Measurements from ENCODE around the gene MRM2. TPM values are rescaled to one million over a fixed set of nuclear protein-coding genes. Genes with fewer than 3 reads are reported as not detected.

Gene MRM2
- total RNA-seq, 1 experiment from 2014 or later, result 34.7 TPM

- Histone ChIP-seq H3K36me3 (ENCODE audit: control insufficient read depth in 1 of 2, insufficient read depth in 2 of 2, low read length in 2 of 2) (no peaks in the 10 kb centered on the region), H3K79me2 (ENCODE audit: insufficient read depth, low read length) (peaks cover 10% of the 10 kb centered on the region), H3K4me1 (ENCODE audit: control insufficient read depth in 1 of 2, insufficient read depth in 2 of 2, low read length in 2 of 2) (no peaks in the 10 kb centered on the region), H3K9me3 (ENCODE audit: control insufficient read depth in 1 of 2, insufficient read depth in 1 of 2, low read depth in 1 of 2, low read length in 2 of 2) (no peaks in the 10 kb centered on the region), H3K27me3 (ENCODE audit: insufficient read depth, low read length) (no peaks in the 10 kb centered on the region), H3K4me2 (ENCODE audit: low read length) (no peak overlapping the region), H3K9me2 (ENCODE audit: insufficient read depth) (no peaks in the 10 kb centered on the region), H3K4me3 (replicated peaks in 1 of 2; ENCODE audit: low read depth in 1 of 2, low read length in 2 of 2) (no peak overlapping the region), H2AFZ (ENCODE audit: low read depth, low read length, poor library complexity, severe bottlenecking) (no peak overlapping the region), H3K9ac (ENCODE audit: low read length) (no peak overlapping the region), H4K20me1 (ENCODE audit: insufficient read depth) (no peaks in the 10 kb centered on the region), H3K27ac (ENCODE audit: low read depth, low read length) (no peak overlapping the region)
- BruUV-seq (replicated peaks), result no TSS peak
- ChIA-PET RAD21 (ENCODE audit: low non-redundant PET in 1 of 2, low total read pairs in 2 of 2, uncharacterized antibody in 2 of 2, unreplicated experiment in 2 of 2) (no interaction called here), POLR2A (no interaction called here), CTCF (no interaction called here)
- ATAC-seq, result no peak
- DNase-seq (ENCODE audit: low read depth, low spot score), result no peak
- no peak for TF ChIP-seq JUND (IDR thresholded peaks at IDR 0.05)
- TF ChIP-seq, protein P1, sequence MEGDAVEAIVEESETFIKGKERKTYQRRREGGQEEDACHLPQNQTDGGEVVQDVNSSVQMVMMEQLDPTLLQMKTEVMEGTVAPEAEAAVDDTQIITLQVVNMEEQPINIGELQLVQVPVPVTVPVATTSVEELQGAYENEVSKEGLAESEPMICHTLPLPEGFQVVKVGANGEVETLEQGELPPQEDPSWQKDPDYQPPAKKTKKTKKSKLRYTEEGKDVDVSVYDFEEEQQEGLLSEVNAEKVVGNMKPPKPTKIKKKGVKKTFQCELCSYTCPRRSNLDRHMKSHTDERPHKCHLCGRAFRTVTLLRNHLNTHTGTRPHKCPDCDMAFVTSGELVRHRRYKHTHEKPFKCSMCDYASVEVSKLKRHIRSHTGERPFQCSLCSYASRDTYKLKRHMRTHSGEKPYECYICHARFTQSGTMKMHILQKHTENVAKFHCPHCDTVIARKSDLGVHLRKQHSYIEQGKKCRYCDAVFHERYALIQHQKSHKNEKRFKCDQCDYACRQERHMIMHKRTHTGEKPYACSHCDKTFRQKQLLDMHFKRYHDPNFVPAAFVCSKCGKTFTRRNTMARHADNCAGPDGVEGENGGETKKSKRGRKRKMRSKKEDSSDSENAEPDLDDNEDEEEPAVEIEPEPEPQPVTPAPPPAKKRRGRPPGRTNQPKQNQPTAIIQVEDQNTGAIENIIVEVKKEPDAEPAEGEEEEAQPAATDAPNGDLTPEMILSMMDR (IDR thresholded peaks at IDR 0.05 in 2 of 3, conservative IDR thresholded peaks at IDR 0.05 in 1 of 3; ENCODE audit: borderline replicate concordance in 1 of 3, insufficient read depth in 1 of 3, low read depth in 2 of 3, low read length in 2 of 3), result no peak
- no peak for TF ChIP-seq RAD21 (IDR thresholded peaks at IDR 0.05; ENCODE audit: low read depth)
- no peak for TF ChIP-seq ATF3 (IDR thresholded peaks at IDR 0.05)
- no peak for TF ChIP-seq ELF1 (IDR thresholded peaks at IDR 0.05; ENCODE audit: borderline replicate concordance, low read depth)
- TF ChIP-seq MAX (IDR thresholded peaks at IDR 0.05), result no peak
- TF ChIP-seq SRF (IDR thresholded peaks at IDR 0.05; ENCODE audit: low read depth), result no peak
- intact Hi-C loops (cut with micrococcal nuclease), result no loop called here
These were observed 37.9 kb upstream of the MRM2 start for GRCh38 chr7:2279896-2280295.

- no peak overlapping the region for H3K9ac ChIP-seq (ENCODE audit: low read length)
- peaks cover 10% of the 10 kb centered on the region for H3K79me2 ChIP-seq (ENCODE audit: insufficient read depth, low read length)
- no peak for ATAC-seq
- BruUV-seq (replicated peaks), result no TSS peak
- H3K27ac ChIP-seq (ENCODE audit: low read depth, low read length), result no peak overlapping the region
- no peaks in the 10 kb centered on the region for H3K4me1 ChIP-seq (ENCODE audit: control insufficient read depth in 1 of 2, insufficient read depth in 2 of 2, low read length in 2 of 2)
- no peak overlapping the region for H2AFZ ChIP-seq (ENCODE audit: low read depth, low read length, poor library complexity, severe bottlenecking)
- TF ChIP-seq POLR2AphosphoS5 (IDR thresholded peaks at IDR 0.05; ENCODE audit: low read depth, low read length), result no peak
- no peak for TF ChIP-seq EZH2phosphoT487 (IDR thresholded peaks at IDR 0.05; ENCODE audit: borderline replicate concordance)
- TF ChIP-seq MAX (IDR thresholded peaks at IDR 0.05), result no peak
- TF ChIP-seq RAD21 (IDR thresholded peaks at IDR 0.05; ENCODE audit: low read depth), result no peak
- TF ChIP-seq SIN3A (IDR thresholded peaks at IDR 0.05; ENCODE audit: low read depth), result no peak
- no peak for TF ChIP-seq ATF3 (IDR thresholded peaks at IDR 0.05)
- no peak for TF ChIP-seq EZH2 (IDR thresholded peaks at IDR 0.05)
- no peak for TF ChIP-seq EGR1 (IDR thresholded peaks at IDR 0.05; ENCODE audit: low read depth)
- no peak for TF ChIP-seq TCF7L2 (IDR thresholded peaks at IDR 0.05; ENCODE audit: borderline replicate concordance, extremely low read depth, insufficient read depth, insufficient read length)
- no peak for TF ChIP-seq CBX3 (IDR thresholded peaks at IDR 0.05; ENCODE audit: low read depth)
- no peak for TF ChIP-seq FOSL1 (IDR thresholded peaks at IDR 0.05; ENCODE audit: low read depth)
- TF ChIP-seq YY1 (IDR thresholded peaks at IDR 0.05; ENCODE audit: extremely low read depth, insufficient replicate concordance, low read depth, low read length), result no peak
- TF ChIP-seq ELF1 (IDR thresholded peaks at IDR 0.05; ENCODE audit: borderline replicate concordance, low read depth), result no peak
- no peak for TF ChIP-seq CEBPB (IDR thresholded peaks at IDR 0.05; ENCODE audit: low read depth)
- no peaks in the 10 kb centered on the region for H3K36me3 ChIP-seq (ENCODE audit: control insufficient read depth in 1 of 2, insufficient read depth in 2 of 2, low read length in 2 of 2)
- DNase-seq (ENCODE audit: low read depth, low spot score), result no peak
- no peaks in the 10 kb centered on the region for H3K9me2 ChIP-seq (ENCODE audit: insufficient read depth)
- no peaks in the 10 kb centered on the region for H3K27me3 ChIP-seq (ENCODE audit: insufficient read depth, low read length)
- ChIA-PET CTCF (no interaction called here), POLR2A (no interaction called here), RAD21 (ENCODE audit: low non-redundant PET in 1 of 2, low total read pairs in 2 of 2, uncharacterized antibody in 2 of 2, unreplicated experiment in 2 of 2) (no interaction called here)
- intact Hi-C loops (cut with micrococcal nuclease), result no loop called here
- no peak overlapping the region for H3K4me3 ChIP-seq (replicated peaks in 1 of 2; ENCODE audit: low read depth in 1 of 2, low read length in 2 of 2)
- no peak overlapping the region for H3K4me2 ChIP-seq (ENCODE audit: low read length)
- H3K9me3 ChIP-seq (ENCODE audit: control insufficient read depth in 1 of 2, insufficient read depth in 1 of 2, low read depth in 1 of 2, low read length in 2 of 2), result no peaks in the 10 kb centered on the region
- H4K20me1 ChIP-seq (ENCODE audit: insufficient read depth), result no peaks in the 10 kb centered on the region
These were observed 36.0 kb upstream of the MRM2 start for GRCh38 chr7:2278026-2278425.

All from HCT116 (cell line).